SU-DHL-6 (cell line): ENCODE measurements around the gene BANP.
"Not testable (repeated sequence)": the region's sequence is repeated elsewhere in the genome, so short reads cannot be mapped to it uniquely, and the experiment has no call there.

Experiments used
- EZH2phosphoT487 ChIP-seq: fragments of 200-600 bp; sonication (generic), shearing (Covaris generic); conservative IDR thresholded peaks from 2 replicates; pipeline ENCODE4 v1.6.1; 2018; ENCODE audit warnings: mild to moderate bottlenecking, antibody characterized with exemption, low read length, moderate library complexity, mixed read lengths
- TF ChIP-seq, protein P1 (sequence below): fragments of 200-600 bp; sonication (generic); IDR thresholded peaks from one replicate; pipeline ENCODE4 v1.5.1; 2017; ENCODE audit warnings: antibody characterized with exemption, mild to moderate bottlenecking, low read length, moderate library complexity; ENCODE audit not compliant: insufficient read depth, poor library complexity, severe bottlenecking

DNA sequence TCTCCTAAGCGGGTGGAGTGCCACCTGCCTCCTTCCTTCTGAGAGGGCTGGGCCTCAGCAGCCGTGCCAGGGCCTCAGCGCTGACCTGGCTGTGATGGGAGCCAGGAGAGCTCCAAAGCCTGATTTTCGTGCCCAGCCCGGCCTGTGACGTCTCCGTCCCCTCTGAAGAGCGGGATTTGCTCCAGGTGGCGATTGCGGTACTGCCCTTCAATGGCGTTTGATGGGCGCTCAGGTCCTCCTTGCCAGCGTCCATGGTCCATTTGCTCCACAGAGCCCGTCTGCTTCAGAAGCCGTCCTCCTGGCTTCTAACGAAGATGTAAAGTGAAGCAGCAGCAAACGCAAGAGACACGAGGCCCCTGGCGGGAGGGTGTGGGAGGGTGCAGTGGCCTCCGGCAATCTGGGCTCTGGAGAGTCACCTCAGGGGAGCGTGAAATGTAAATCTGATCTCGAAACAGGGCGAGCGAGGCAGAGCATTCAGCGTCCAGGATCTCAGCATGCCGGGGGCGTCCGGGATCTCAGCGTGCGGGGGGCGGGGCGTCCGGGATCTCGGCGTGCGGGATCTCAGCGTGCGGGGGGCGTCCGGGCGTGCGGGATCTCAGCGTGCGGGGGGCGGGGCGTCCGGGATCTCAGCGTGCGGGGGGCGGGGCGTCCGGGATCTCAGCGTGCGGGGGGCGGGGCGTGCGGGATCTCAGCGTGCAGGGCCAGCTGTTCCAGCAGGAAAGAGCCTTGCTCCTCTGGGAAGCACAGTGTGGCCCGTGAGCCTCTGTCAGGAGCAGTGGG lies 68.0 kb downstream of the BANP start:
- TF ChIP-seq, protein P1, sequence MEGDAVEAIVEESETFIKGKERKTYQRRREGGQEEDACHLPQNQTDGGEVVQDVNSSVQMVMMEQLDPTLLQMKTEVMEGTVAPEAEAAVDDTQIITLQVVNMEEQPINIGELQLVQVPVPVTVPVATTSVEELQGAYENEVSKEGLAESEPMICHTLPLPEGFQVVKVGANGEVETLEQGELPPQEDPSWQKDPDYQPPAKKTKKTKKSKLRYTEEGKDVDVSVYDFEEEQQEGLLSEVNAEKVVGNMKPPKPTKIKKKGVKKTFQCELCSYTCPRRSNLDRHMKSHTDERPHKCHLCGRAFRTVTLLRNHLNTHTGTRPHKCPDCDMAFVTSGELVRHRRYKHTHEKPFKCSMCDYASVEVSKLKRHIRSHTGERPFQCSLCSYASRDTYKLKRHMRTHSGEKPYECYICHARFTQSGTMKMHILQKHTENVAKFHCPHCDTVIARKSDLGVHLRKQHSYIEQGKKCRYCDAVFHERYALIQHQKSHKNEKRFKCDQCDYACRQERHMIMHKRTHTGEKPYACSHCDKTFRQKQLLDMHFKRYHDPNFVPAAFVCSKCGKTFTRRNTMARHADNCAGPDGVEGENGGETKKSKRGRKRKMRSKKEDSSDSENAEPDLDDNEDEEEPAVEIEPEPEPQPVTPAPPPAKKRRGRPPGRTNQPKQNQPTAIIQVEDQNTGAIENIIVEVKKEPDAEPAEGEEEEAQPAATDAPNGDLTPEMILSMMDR = not testable (repeated sequence)
- TF ChIP-seq EZH2phosphoT487 = not testable (repeated sequence)
